ENCODE data around the gene JAM3. TPM values are rescaled to one million over a fixed set of nuclear protein-coding genes. Genes with fewer than 3 reads are reported as not detected.

JAM3 gene
- total RNA-seq, 2 experiments from 2014 or later = 6.3 to 9.0 TPM

DNA sequence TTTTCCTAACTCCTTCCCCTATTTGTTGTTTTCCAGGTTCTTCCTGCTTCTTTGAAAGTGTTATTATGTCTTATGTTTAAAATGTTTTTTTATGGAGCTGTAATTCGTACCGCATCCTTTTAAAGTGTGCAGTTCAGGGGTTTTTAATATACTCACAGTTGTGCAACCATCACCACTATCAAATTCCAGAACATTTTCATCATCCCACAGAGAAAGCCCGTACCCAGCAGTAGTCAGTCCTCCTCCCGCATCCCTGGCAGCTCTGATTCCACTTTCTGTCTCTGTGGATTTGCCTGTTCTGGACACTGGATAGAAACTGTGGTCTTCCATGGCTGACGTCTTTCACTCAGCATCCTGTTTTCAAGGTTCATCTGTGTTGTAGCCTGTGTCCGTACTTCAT is 73.7 kb downstream of the JAM3 start:
- H3K4me1 Mint-ChIP-seq (ENCODE audit: low read depth) = peaks cover 14% of the 10 kb centered on the region
- intact Hi-C loops (cut with micrococcal nuclease) = no loop called here
- ChIA-PET POLR2A (interaction anchor here (1.0 to 1.5 kb wide), 2 partner anchors 21 to 80 kb away, joined by 3 read pairs; no protein-coding TSS in a partner anchor), CTCF (interaction anchor here (3.4 to 4.9 kb wide), 2 partner anchors 92 to 215 kb away, joined by 12 to 60 read pairs; no protein-coding TSS in a partner anchor)
- H3K36me3 Mint-ChIP-seq = no peaks in the 10 kb centered on the region
- no peaks in the 10 kb centered on the region for H3K27me3 Mint-ChIP-seq
- H3K27ac Mint-ChIP-seq = no peak overlapping the region
- no peak for DNase-seq
- H3K9me3 Mint-ChIP-seq = no peaks in the 10 kb centered on the region
- no peak overlapping the region for H3K4me3 Mint-ChIP-seq

DNA sequence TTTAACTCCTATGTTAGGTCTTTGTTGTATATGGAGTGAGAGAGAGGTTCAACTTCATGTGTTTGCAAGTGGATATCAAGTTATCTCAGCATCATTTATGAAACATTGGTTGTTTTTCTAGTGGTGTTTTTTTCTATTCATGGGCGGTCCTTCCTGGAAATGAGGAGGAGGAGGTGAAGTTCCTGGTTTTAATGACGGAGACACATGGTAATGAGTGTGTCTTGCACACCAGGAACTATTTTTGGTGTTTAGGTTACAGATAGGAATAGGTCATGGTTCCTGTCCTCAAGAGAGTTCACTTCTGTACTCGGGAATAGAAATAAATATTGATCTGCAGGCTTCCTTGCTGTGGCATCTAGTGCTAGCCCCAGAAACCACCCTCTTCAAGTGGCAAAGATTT is 74.9 kb downstream of the JAM3 start:
- Mint-ChIP-seq H3K36me3 (peaks cover 3% of the 10 kb centered on the region), H3K4me3 (no peak overlapping the region), H3K4me1 (ENCODE audit: low read depth) (peaks cover 14% of the 10 kb centered on the region), H3K27ac (no peak overlapping the region), H3K27me3 (no peaks in the 10 kb centered on the region), H3K9me3 (no peaks in the 10 kb centered on the region)
- POLR2A ChIA-PET = no interaction called here
- intact Hi-C loops (cut with micrococcal nuclease) = no loop called here
- DNase-seq = no peak
- CTCF ChIA-PET = interaction anchor here (3.4 kb wide), 1 partner anchor 216 kb away, joined by 12 read pairs; no protein-coding TSS in a partner anchor

- POLR2A ChIA-PET = no interaction called here
- Mint-ChIP-seq H3K4me1 (ENCODE audit: low read depth) (peaks cover 7% of the 10 kb centered on the region), H3K9me3 (no peaks in the 10 kb centered on the region), H3K4me3 (no peak overlapping the region), H3K36me3 (peaks cover 9% of the 10 kb centered on the region), H3K27me3 (no peaks in the 10 kb centered on the region), H3K27ac (no peak overlapping the region)
- CTCF ChIA-PET = interaction anchor here (3.4 kb wide), 1 partner anchor 217 kb away, joined by 12 read pairs; no protein-coding TSS in a partner anchor
- DNase-seq = no peak
- intact Hi-C loops (cut with micrococcal nuclease) = no loop called here
Observed at GRCh38 chr11:134144744-134145143, 75.9 kb downstream of the JAM3 start.

GRCh38 chr11:134145715-134146114 is 76.8 kb downstream of the JAM3 start:
- Mint-ChIP-seq H3K4me3 (no peak overlapping the region), H3K9me3 (no peaks in the 10 kb centered on the region), H3K36me3 (peaks cover 11% of the 10 kb centered on the region), H3K27me3 (no peaks in the 10 kb centered on the region), H3K27ac (no peak overlapping the region), H3K4me1 (ENCODE audit: low read depth) (peaks cover 7% of the 10 kb centered on the region)
- intact Hi-C loops (cut with micrococcal nuclease) = no loop called here
- DNase-seq = no peak
- ChIA-PET POLR2A (no interaction called here), CTCF (no interaction called here)

DNA sequence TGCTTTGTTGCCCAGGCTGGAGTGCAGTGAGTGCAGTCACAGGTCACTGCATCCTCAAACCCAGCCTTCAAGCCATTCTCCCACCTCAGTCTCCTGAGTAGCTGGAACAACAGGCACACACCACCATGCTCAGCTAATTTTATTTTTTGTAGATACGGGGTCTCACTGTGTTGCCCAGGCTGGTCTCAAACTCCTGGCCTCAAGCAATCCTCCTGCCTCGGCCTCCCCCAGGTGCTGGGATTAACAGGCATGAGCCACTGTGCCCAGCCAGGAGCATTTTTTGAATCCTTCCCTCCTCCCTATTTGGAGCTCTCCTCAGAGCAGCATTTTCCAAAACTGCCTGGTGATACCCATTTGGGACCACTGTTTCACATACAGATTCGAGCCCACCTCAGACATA is 77.7 kb downstream of the JAM3 start:
- Mint-ChIP-seq H3K4me1 (ENCODE audit: low read depth) (peaks cover 7% of the 10 kb centered on the region), H3K36me3 (peaks cover 19% of the 10 kb centered on the region), H3K4me3 (no peak overlapping the region), H3K27me3 (no peaks in the 10 kb centered on the region), H3K27ac (no peak overlapping the region), H3K9me3 (no peaks in the 10 kb centered on the region)
- CTCF ChIA-PET = no interaction called here
- POLR2A ChIA-PET = no interaction called here
- intact Hi-C loops (cut with micrococcal nuclease) = no loop called here
- no peak for DNase-seq

DNA sequence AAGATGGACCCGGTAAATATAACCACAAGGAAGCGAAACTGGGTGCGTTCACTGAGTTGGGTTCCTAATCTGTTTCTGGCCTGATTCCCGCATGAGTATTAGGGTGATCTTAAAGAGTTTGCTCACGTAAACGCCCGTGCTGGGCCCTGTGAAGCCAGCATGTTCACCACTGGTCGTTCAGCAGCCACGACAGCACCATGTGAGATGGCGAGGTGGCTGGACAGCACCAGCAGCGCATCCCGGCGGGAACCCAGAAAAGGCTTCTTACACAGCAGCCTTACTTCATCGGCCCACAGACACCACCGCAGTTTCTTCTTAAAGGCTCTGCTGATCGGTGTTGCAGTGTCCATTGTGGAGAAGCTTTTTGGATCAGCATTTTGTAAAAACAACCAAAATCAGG is 80.5 kb downstream of the JAM3 start:
- CTCF ChIA-PET = interaction anchor here (2.8 kb wide), 1 partner anchor 99 kb away, joined by 8 read pairs; no protein-coding TSS in a partner anchor
- Mint-ChIP-seq H3K4me3 (no peak overlapping the region), H3K27me3 (no peaks in the 10 kb centered on the region), H3K36me3 (peaks cover 33% of the 10 kb centered on the region), H3K27ac (peak overlapping the region; percentile 33), H3K9me3 (no peaks in the 10 kb centered on the region), H3K4me1 (ENCODE audit: low read depth) (no peaks in the 10 kb centered on the region)
- intact Hi-C loops (cut with micrococcal nuclease) = no loop called here
- POLR2A ChIA-PET = no interaction called here
- DNase-seq = no peak

DNA sequence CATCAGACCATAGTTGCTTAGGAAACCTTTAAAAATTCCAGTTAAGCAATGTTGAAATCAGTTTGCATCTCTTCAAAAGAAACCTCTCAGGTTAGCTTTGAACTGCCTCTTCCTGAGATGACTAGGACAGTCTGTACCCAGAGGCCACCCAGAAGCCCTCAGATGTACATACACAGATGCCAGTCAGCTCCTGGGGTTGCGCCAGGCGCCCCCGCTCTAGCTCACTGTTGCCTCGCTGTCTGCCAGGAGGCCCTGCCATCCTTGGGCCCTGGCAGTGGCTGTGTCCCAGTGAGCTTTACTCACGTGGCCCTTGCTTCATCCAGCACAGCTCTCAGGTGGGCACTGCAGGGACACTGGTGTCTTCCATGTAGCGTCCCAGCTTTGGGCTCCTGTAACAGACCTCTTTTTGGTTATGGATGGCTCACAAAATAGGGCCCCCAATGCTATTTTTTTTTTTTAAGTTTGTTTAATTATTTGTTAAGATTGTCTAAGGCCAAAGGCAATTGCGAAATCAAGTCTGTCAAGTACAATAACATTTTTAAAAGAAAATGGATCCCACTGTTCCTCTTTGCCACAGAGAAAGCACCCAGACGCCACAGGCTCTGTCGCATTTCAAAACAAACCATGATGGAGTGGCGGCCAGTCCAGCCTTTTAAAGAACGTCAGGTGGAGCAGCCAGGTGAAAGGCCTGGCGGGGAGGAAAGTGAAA is 81.5 kb downstream of the JAM3 start:
- ChIA-PET CTCF (interaction anchor here (1.0 to 2.8 kb wide), 3 partner anchors 11 to 112 kb away, joined by 3 to 8 read pairs (median 3); no protein-coding TSS in a partner anchor), POLR2A (interaction anchor here (0.9 kb wide), 1 partner anchor 74 kb away, joined by 6 read pairs; the partner anchor contains the start of genes NCAPD3 and VPS26B)
- Mint-ChIP-seq H3K27me3 (no peaks in the 10 kb centered on the region), H3K27ac (peak overlapping the region; percentile 49), H3K9me3 (no peaks in the 10 kb centered on the region), H3K36me3 (peaks cover 40% of the 10 kb centered on the region), H3K4me1 (ENCODE audit: low read depth) (no peaks in the 10 kb centered on the region), H3K4me3 (no peak overlapping the region)
- intact Hi-C loops (cut with micrococcal nuclease) = no loop called here
- peak; percentile 62 for DNase-seq

- no peaks in the 10 kb centered on the region for H3K4me1 Mint-ChIP-seq (ENCODE audit: low read depth)
- H3K36me3 Mint-ChIP-seq = peaks cover 47% of the 10 kb centered on the region
- H3K27ac Mint-ChIP-seq = peak overlapping the region; percentile 49
- DNase-seq = no peak
- intact Hi-C loops (cut with micrococcal nuclease) = no loop called here
- no peak overlapping the region for H3K4me3 Mint-ChIP-seq
- no peaks in the 10 kb centered on the region for H3K27me3 Mint-ChIP-seq
- ChIA-PET CTCF (interaction anchor here (1.0 to 2.8 kb wide), 2 partner anchors 12 to 101 kb away, joined by 3 to 8 read pairs; no protein-coding TSS in a partner anchor), POLR2A (no interaction called here)
- H3K9me3 Mint-ChIP-seq = no peaks in the 10 kb centered on the region
Observed at GRCh38 chr11:134151083-134151747, 82.3 kb downstream of the JAM3 start.

DNA sequence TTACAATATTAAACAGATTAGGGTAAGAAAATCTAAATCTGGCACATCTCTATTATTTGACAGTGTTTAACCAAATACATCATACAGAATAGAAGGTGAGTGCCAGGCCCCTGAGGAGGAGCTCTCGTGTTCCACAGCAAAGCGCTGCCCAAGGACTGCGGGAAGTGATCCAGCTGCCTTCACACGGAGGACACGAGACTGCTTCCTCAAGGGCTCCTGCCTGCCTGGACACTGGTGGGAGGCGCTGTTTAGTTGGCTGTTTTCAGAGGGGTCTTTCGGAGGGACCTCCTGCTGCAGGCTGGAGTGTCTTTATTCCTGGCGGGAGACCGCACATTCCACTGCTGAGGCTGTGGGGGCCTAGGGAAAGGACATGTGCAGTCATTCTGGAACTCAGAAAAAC is 83.8 kb downstream of the JAM3 start:
- Mint-ChIP-seq H3K4me1 (ENCODE audit: low read depth) (no peaks in the 10 kb centered on the region), H3K27ac (no peak overlapping the region), H3K4me3 (no peak overlapping the region), H3K9me3 (no peaks in the 10 kb centered on the region), H3K27me3 (no peaks in the 10 kb centered on the region), H3K36me3 (peaks cover 58% of the 10 kb centered on the region)
- DNase-seq = no peak
- POLR2A ChIA-PET = interaction anchor here (0.9 kb wide), 1 partner anchor 11 kb away, joined by 3 read pairs; no protein-coding TSS in a partner anchor
- CTCF ChIA-PET = no interaction called here
- intact Hi-C loops (cut with micrococcal nuclease) = no loop called here

DNA sequence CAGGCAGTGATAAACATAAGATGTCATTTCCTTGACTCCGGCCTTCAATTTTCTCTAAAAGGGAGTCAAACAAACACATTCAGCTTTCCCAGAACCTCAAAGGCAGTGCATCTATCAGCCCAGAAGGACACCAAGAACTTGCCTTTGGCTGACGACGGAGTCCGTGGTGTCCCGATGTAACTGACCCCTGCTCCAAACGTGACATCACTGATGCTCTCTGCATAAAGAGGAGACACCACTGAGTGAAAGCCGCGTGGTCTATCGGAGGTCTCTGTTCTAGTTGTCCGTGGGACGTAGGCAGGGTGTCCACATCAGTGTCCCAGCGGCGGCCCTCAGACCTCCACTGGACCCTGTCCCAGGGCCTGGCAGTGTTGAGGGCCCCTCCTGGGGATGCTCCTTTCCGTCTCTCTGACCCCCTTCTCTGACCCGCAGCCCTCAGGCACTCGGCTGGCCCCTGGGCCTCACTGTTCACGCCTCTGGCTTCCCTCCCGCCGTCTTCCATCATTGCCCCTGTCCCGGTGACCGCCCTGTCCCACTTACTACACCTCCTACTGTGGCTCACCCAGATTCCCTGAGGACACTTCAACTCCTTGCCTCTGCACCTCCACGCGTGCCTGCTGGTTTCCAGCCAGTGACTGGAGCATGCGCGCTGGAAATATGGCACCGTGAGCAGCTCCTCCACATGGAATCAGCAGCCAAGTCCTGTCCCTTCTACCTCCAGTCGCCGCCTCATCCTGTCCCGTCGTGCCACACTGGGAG is 84.5 kb downstream of the JAM3 start:
- peaks cover 55% of the 10 kb centered on the region for H3K36me3 Mint-ChIP-seq
- intact Hi-C loops (cut with micrococcal nuclease) = no loop called here
- no peak overlapping the region for H3K27ac Mint-ChIP-seq
- no peaks in the 10 kb centered on the region for H3K9me3 Mint-ChIP-seq
- ChIA-PET POLR2A (no interaction called here), CTCF (no interaction called here)
- no peaks in the 10 kb centered on the region for H3K4me1 Mint-ChIP-seq (ENCODE audit: low read depth)
- no peak overlapping the region for H3K4me3 Mint-ChIP-seq
- DNase-seq = no peak
- no peaks in the 10 kb centered on the region for H3K27me3 Mint-ChIP-seq

DNA sequence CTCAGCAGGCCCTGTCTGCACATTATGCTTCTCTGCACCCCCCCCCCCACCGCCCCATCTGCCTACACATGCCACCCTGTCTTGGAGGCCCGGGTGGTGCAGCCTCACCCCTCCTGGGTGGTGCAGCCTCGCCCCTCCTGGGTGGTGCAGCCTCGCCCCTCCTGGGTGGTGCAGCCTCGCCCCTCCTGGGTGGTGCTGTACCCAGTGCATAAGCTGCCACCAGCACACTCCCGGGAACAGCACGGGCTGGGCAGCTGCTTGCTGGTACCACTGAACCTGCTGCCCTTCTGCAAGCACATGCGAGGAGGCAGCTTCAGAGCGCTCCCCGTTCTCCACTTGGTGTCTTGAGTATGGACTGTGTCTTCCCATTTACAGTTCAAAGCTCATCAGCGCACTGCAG is 85.6 kb downstream of the JAM3 start:
- ChIA-PET CTCF (interaction anchor here (0.7 kb wide), 1 partner anchor 21 kb away, joined by 4 read pairs; no protein-coding TSS in a partner anchor), POLR2A (no interaction called here)
- no peak overlapping the region for H3K27ac Mint-ChIP-seq
- peaks cover 57% of the 10 kb centered on the region for H3K36me3 Mint-ChIP-seq
- no peak for DNase-seq
- H3K27me3 Mint-ChIP-seq = no peaks in the 10 kb centered on the region
- no peaks in the 10 kb centered on the region for H3K4me1 Mint-ChIP-seq (ENCODE audit: low read depth)
- no peak overlapping the region for H3K4me3 Mint-ChIP-seq
- no peaks in the 10 kb centered on the region for H3K9me3 Mint-ChIP-seq
- intact Hi-C loops (cut with micrococcal nuclease) = no loop called here

DNA sequence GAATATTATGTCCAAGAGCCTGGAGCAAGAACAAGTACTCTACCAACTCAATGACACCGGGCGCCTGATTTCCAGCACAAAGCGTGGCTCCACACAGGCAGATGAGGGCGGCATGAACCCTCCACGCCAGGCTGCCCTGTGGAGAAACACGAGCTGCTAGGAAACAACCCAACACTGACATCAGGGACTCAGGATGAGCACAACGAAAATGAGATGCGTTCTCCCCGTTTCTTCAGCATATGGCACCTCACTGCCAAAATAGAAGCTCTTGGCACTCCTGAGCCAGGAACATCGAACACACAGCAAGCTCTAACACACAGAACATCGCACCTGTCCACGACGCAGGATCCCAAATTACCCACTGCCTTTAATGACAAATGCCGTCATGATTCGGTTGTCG is 86.6 kb downstream of the JAM3 start:
- peaks cover 63% of the 10 kb centered on the region for H3K36me3 Mint-ChIP-seq
- CTCF ChIA-PET = interaction anchor here (0.5 kb wide), 1 partner anchor 10 kb away, joined by 4 read pairs; no protein-coding TSS in a partner anchor

More for the DNA sequence above, 86.6 kb downstream of the JAM3 start:
- intact Hi-C loops (cut with micrococcal nuclease) = no loop called here
- H3K9me3 Mint-ChIP-seq = no peaks in the 10 kb centered on the region
- no peak for DNase-seq
- H3K27ac Mint-ChIP-seq = no peak overlapping the region
- H3K4me1 Mint-ChIP-seq (ENCODE audit: low read depth) = no peaks in the 10 kb centered on the region
- POLR2A ChIA-PET = no interaction called here
- H3K27me3 Mint-ChIP-seq = no peaks in the 10 kb centered on the region
- H3K4me3 Mint-ChIP-seq = no peak overlapping the region
